GM23338 (cell line): ENCODE results near the gene ARSB. TPM values are rescaled to one million over a fixed set of nuclear protein-coding genes. Genes with fewer than 3 reads are reported as not detected.
A peak's percentile ranks its signal among the peaks of the same experiment; 100 is the strongest.

Experiments
- ATAC-seq: fragments of 200-7000 bp; cut with Tn5 transposase; 3 replicates; pipeline ENCODE4 v1.9.1; 2020
- DNase-seq: peaks from one replicate; pipeline ENCODE4 v3.0.0-alpha.2; 2015; ENCODE audit warnings: low spot score
- H2AFZ ChIP-seq: fragments of 200-600 bp; sonication (generic); 2 replicates; pipeline ENCODE4 v1.8.0; 2016; ENCODE audit warnings: antibody characterized with exemption, mild to moderate bottlenecking, moderate library complexity
- H3F3A ChIP-seq: fragments of 200-600 bp; sonication (generic); replicated peaks from 2 replicates; pipeline ENCODE4 v1.8.0; 2017; ENCODE audit warnings: antibody characterized with exemption, mixed run types, low read depth
- H3K27ac ChIP-seq: fragments of 200-600 bp; sonication (generic); 2 replicates; pipeline ENCODE4 v1.6.1; 2016; ENCODE audit warnings: low read depth
- H3K27me3 ChIP-seq: fragments of 200-600 bp; sonication (generic); 2 replicates; pipeline ENCODE4 v1.8.0; 2016; ENCODE audit warnings: mild to moderate bottlenecking, mixed run types, moderate library complexity; ENCODE audit not compliant: insufficient read depth
- H3K36me3 ChIP-seq: fragments of 200-600 bp; sonication (generic); 2 replicates; pipeline ENCODE4 v1.8.0; 2016; ENCODE audit warnings: mild to moderate bottlenecking; ENCODE audit not compliant: insufficient read depth
- H3K4me1 ChIP-seq: fragments of 200-600 bp; sonication (generic); 2 replicates; pipeline ENCODE4 v1.8.0; 2016; ENCODE audit warnings: mild to moderate bottlenecking, moderate library complexity; ENCODE audit not compliant: insufficient read depth
- H3K4me2 ChIP-seq: fragments of 200-600 bp; sonication (generic); 2 replicates; pipeline ENCODE4 v1.7.1; 2017; ENCODE audit warnings: mixed run types
- H3K4me3 ChIP-seq: fragments of 200-600 bp; sonication (generic); 2 replicates; pipeline ENCODE4 v1.6.1; 2016; ENCODE audit warnings: mixed run types
- H3K79me2 ChIP-seq: fragments of 200-600 bp; sonication (generic); replicated peaks from 2 replicates; pipeline ENCODE4 v1.8.0; 2017; ENCODE audit warnings: mild to moderate bottlenecking; ENCODE audit not compliant: insufficient read depth
- H3K9me2 ChIP-seq: fragments of 200-600 bp; sonication (generic); 2 replicates; pipeline ENCODE4 v1.8.0; 2017; ENCODE audit not compliant: insufficient read depth
- H4K20me1 ChIP-seq: fragments of 200-600 bp; sonication (generic); replicated peaks from 2 replicates; pipeline ENCODE4 v1.8.0; 2017; ENCODE audit warnings: mild to moderate bottlenecking; ENCODE audit not compliant: insufficient read depth
- H3K27ac Mint-ChIP-seq: 2 replicates; pipeline ENCODE4 v1.8.0; 2020; ENCODE audit warnings: inconsistent platforms, mild to moderate bottlenecking, moderate library complexity, mixed read lengths
- H3K27me3 Mint-ChIP-seq: 3 replicates; pipeline ENCODE4 v1.8.0; 2022; ENCODE audit warnings: low read depth, mild to moderate bottlenecking, moderate library complexity, mixed read lengths, inconsistent platforms; ENCODE audit not compliant: insufficient read depth, poor library complexity
- H3K36me3 Mint-ChIP-seq: 3 replicates; pipeline ENCODE4 v1.8.0; 2021; ENCODE audit warnings: low read depth, mild to moderate bottlenecking, inconsistent platforms, moderate library complexity, mixed read lengths
- H3K4me1 Mint-ChIP-seq: 3 replicates; pipeline ENCODE4 v1.8.0; 2020; ENCODE audit warnings: mild to moderate bottlenecking, inconsistent platforms, mixed read lengths
- H3K4me3 Mint-ChIP-seq: 3 replicates; pipeline ENCODE4 v1.8.0; 2021; ENCODE audit warnings: moderate library complexity, mild to moderate bottlenecking, inconsistent platforms, mixed read lengths
- H3K9me3 Mint-ChIP-seq: 3 replicates; pipeline ENCODE4 v1.8.0; 2020; ENCODE audit warnings: moderate library complexity, mild to moderate bottlenecking, inconsistent platforms, mixed read lengths
- EZH2 ChIP-seq: fragments of 200-600 bp; sonication (generic); IDR thresholded peaks from one replicate; pipeline ENCODE4 v1.8.0; 2017; ENCODE audit warnings: antibody characterized with exemption, mild to moderate bottlenecking, low read depth; ENCODE audit not compliant: unreplicated experiment
- EZH2phosphoT487 ChIP-seq: fragments of 200-600 bp; sonication (generic); IDR thresholded peaks from one replicate; pipeline ENCODE4 v1.8.1; 2018; ENCODE audit warnings: antibody characterized with exemption; ENCODE audit not compliant: unreplicated experiment
- JUNB ChIP-seq: IDR thresholded peaks from one replicate; pipeline ENCODE4 v1.6.1; 2016; ENCODE audit warnings: antibody characterized with exemption; ENCODE audit not compliant: unreplicated experiment
- POLR2AphosphoS5 ChIP-seq: IDR thresholded peaks from 2 replicates; pipeline ENCODE4 v1.6.1; 2016; ENCODE audit warnings: antibody characterized with exemption, low read depth
- ZNF114 ChIP-seq: fragments of 250-450 bp; sonication (Bioruptor Pico); IDR thresholded peaks from 2 replicates; pipeline ENCODE4 v1.5.0; 2020; ENCODE audit warnings: mild to moderate bottlenecking, moderate library complexity
- polyA plus RNA-seq: library from polyadenylated mRNA; unstranded; fragments of >200 nt; fragmentation: Nextera tagmentation; extraction: Ambion mirVana; gene quantifications from 2 replicates; pipeline ENCODE4 v1.2.1, GENCODE V29; 2016
- total RNA-seq: library from RNA; depleted of rRNA; stranded (reverse); fragments of >200 nt; shearing (Covaris generic); gene quantifications from 2 replicates; pipeline ENCODE4 v1.2.3, GENCODE V29; 2014
- TF ChIP-seq, protein P1 (sequence below): IDR thresholded peaks from one replicate; pipeline ENCODE4 v1.6.1; 2018; ENCODE audit warnings: antibody characterized with exemption; ENCODE audit not compliant: unreplicated experiment
- TF ChIP-seq, protein P2 (sequence below), 2 experiments: fragments of 200-600 bp in 1 of 2; sonication (generic) in 1 of 2; conservative IDR thresholded peaks; 2 replicates each; pipeline versions ENCODE4 v1.5.1 to v1.6.1; 2016 to 2017; ENCODE audit warnings: antibody characterized with exemption in 2 of 2, low read depth in 2 of 2, mild to moderate bottlenecking in 2 of 2, moderate library complexity in 1 of 2
- TF ChIP-seq, protein P3 (sequence below): IDR thresholded peaks from 2 replicates; pipeline ENCODE4 v1.6.1; 2016; ENCODE audit warnings: antibody characterized with exemption
- TF ChIP-seq, protein P4 (sequence below): fragments of 250-450 bp; sonication (Bioruptor Pico); IDR thresholded peaks from 2 replicates; pipeline ENCODE4 v1.5.0; 2020; ENCODE audit warnings: mild to moderate bottlenecking, moderate library complexity

ARSB gene
- total and polyA plus RNA-seq, 2 experiments from 2014 or later = 7.4 to 24.6 TPM

DNA sequence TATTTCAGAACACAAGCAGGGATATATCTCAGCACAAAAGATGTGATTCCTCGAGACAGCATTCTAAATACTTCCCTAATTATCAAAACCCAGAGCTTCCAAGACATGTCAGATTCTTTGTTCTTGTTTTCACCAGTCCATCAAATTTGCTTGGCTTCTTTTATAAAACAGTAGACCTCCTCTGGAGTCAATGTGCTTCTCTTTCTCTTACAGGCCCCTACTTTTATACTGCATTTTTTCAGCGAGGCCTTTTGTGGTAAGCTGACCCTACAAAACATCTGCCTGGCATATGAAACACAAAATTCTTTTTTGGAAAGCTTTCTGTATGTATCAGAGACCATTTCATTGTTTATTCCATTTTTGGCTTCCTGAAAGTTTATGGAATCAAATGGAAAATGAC lies 81.8 kb downstream of the ARSB start:
- TF ChIP-seq, protein P1, sequence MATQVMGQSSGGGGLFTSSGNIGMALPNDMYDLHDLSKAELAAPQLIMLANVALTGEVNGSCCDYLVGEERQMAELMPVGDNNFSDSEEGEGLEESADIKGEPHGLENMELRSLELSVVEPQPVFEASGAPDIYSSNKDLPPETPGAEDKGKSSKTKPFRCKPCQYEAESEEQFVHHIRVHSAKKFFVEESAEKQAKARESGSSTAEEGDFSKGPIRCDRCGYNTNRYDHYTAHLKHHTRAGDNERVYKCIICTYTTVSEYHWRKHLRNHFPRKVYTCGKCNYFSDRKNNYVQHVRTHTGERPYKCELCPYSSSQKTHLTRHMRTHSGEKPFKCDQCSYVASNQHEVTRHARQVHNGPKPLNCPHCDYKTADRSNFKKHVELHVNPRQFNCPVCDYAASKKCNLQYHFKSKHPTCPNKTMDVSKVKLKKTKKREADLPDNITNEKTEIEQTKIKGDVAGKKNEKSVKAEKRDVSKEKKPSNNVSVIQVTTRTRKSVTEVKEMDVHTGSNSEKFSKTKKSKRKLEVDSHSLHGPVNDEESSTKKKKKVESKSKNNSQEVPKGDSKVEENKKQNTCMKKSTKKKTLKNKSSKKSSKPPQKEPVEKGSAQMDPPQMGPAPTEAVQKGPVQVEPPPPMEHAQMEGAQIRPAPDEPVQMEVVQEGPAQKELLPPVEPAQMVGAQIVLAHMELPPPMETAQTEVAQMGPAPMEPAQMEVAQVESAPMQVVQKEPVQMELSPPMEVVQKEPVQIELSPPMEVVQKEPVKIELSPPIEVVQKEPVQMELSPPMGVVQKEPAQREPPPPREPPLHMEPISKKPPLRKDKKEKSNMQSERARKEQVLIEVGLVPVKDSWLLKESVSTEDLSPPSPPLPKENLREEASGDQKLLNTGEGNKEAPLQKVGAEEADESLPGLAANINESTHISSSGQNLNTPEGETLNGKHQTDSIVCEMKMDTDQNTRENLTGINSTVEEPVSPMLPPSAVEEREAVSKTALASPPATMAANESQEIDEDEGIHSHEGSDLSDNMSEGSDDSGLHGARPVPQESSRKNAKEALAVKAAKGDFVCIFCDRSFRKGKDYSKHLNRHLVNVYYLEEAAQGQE = no peak
- no peaks in the 10 kb centered on the region for H4K20me1 ChIP-seq
- no peaks in the 10 kb centered on the region for H3K36me3 ChIP-seq
- H3K36me3 Mint-ChIP-seq = no peaks in the 10 kb centered on the region
- H3K9me2 ChIP-seq = no peaks in the 10 kb centered on the region
- no peaks in the 10 kb centered on the region for H3K27me3 ChIP-seq
- no peaks in the 10 kb centered on the region for H3K9me3 Mint-ChIP-seq
- H3K27ac Mint-ChIP-seq = no peak overlapping the region
- H3K4me3 ChIP-seq = no peak overlapping the region
- no peak overlapping the region for H3K27ac ChIP-seq
- peaks cover 26% of the 10 kb centered on the region for H3K4me1 Mint-ChIP-seq
- H3K4me3 Mint-ChIP-seq = no peak overlapping the region
- H2AFZ ChIP-seq = no peak overlapping the region
- H3K79me2 ChIP-seq = no peaks in the 10 kb centered on the region
- ATAC-seq (no peak), DNase-seq (no peak)
- no peak overlapping the region for H3K4me2 ChIP-seq
- peaks cover 10% of the 10 kb centered on the region for H3K4me1 ChIP-seq
- H3K27me3 Mint-ChIP-seq = peaks cover 2% of the 10 kb centered on the region
- H3F3A ChIP-seq = no peaks in the 10 kb centered on the region

DNA sequence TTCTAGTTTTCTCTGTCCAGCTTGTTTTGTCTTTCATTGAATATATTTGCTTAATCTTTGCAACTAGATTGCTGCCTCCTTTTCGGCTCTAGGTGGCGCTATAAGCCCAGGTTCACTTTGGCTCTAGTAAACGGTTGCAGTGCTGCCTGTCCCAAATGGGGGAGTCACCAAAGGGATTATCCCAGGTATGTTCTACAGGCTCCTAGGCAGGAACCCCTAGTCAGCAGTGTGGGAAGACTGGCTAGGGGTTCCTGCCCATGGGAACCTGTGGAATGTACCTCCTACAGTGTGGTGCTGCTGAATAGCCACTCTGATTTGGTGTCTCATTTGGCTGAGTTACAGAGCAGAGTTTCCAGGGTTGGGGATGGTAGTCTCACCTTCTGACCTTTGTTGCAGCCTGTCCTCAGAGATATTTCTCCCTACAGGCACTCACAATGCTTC lies 85.2 kb downstream of the ARSB start:
- Mint-ChIP-seq H3K4me3 (no peak overlapping the region), H3K9me3 (no peaks in the 10 kb centered on the region), H3K36me3 (no peaks in the 10 kb centered on the region), H3K27ac (no peak overlapping the region), H3K27me3 (peaks cover 2% of the 10 kb centered on the region), H3K4me1 (peaks cover 5% of the 10 kb centered on the region; the same call in 2 of the 3 replicates)
- ATAC-seq = peak; percentile 100
- Histone ChIP-seq H3K36me3 (no peaks in the 10 kb centered on the region), H3K79me2 (no peaks in the 10 kb centered on the region), H3K4me2 (no peak overlapping the region), H3K27ac (no peak overlapping the region), H2AFZ (peak overlapping the region; percentile 28; the same call in 1 of the 2 replicates), H3K27me3 (no peaks in the 10 kb centered on the region), H3K4me1 (no peaks in the 10 kb centered on the region), H3K9me2 (no peaks in the 10 kb centered on the region), H3K4me3 (no peak overlapping the region), H3F3A (no peaks in the 10 kb centered on the region), H4K20me1 (no peaks in the 10 kb centered on the region)
- peak; percentile 91 for DNase-seq
- no peak for TF ChIP-seq JUNB
- TF ChIP-seq EZH2phosphoT487 = no peak
- TF ChIP-seq ZNF114 = no peak
- no peak for TF ChIP-seq EZH2
- no peak for TF ChIP-seq POLR2AphosphoS5
- TF ChIP-seq, protein P2, sequence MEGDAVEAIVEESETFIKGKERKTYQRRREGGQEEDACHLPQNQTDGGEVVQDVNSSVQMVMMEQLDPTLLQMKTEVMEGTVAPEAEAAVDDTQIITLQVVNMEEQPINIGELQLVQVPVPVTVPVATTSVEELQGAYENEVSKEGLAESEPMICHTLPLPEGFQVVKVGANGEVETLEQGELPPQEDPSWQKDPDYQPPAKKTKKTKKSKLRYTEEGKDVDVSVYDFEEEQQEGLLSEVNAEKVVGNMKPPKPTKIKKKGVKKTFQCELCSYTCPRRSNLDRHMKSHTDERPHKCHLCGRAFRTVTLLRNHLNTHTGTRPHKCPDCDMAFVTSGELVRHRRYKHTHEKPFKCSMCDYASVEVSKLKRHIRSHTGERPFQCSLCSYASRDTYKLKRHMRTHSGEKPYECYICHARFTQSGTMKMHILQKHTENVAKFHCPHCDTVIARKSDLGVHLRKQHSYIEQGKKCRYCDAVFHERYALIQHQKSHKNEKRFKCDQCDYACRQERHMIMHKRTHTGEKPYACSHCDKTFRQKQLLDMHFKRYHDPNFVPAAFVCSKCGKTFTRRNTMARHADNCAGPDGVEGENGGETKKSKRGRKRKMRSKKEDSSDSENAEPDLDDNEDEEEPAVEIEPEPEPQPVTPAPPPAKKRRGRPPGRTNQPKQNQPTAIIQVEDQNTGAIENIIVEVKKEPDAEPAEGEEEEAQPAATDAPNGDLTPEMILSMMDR (conservative IDR thresholded peaks at IDR 0.05; ENCODE audit: low read depth in 2 of 2) = peak; percentile 94 to 99
- TF ChIP-seq, protein P3, sequence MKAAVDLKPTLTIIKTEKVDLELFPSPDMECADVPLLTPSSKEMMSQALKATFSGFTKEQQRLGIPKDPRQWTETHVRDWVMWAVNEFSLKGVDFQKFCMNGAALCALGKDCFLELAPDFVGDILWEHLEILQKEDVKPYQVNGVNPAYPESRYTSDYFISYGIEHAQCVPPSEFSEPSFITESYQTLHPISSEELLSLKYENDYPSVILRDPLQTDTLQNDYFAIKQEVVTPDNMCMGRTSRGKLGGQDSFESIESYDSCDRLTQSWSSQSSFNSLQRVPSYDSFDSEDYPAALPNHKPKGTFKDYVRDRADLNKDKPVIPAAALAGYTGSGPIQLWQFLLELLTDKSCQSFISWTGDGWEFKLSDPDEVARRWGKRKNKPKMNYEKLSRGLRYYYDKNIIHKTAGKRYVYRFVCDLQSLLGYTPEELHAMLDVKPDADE = no peak
- TF ChIP-seq, protein P4, sequence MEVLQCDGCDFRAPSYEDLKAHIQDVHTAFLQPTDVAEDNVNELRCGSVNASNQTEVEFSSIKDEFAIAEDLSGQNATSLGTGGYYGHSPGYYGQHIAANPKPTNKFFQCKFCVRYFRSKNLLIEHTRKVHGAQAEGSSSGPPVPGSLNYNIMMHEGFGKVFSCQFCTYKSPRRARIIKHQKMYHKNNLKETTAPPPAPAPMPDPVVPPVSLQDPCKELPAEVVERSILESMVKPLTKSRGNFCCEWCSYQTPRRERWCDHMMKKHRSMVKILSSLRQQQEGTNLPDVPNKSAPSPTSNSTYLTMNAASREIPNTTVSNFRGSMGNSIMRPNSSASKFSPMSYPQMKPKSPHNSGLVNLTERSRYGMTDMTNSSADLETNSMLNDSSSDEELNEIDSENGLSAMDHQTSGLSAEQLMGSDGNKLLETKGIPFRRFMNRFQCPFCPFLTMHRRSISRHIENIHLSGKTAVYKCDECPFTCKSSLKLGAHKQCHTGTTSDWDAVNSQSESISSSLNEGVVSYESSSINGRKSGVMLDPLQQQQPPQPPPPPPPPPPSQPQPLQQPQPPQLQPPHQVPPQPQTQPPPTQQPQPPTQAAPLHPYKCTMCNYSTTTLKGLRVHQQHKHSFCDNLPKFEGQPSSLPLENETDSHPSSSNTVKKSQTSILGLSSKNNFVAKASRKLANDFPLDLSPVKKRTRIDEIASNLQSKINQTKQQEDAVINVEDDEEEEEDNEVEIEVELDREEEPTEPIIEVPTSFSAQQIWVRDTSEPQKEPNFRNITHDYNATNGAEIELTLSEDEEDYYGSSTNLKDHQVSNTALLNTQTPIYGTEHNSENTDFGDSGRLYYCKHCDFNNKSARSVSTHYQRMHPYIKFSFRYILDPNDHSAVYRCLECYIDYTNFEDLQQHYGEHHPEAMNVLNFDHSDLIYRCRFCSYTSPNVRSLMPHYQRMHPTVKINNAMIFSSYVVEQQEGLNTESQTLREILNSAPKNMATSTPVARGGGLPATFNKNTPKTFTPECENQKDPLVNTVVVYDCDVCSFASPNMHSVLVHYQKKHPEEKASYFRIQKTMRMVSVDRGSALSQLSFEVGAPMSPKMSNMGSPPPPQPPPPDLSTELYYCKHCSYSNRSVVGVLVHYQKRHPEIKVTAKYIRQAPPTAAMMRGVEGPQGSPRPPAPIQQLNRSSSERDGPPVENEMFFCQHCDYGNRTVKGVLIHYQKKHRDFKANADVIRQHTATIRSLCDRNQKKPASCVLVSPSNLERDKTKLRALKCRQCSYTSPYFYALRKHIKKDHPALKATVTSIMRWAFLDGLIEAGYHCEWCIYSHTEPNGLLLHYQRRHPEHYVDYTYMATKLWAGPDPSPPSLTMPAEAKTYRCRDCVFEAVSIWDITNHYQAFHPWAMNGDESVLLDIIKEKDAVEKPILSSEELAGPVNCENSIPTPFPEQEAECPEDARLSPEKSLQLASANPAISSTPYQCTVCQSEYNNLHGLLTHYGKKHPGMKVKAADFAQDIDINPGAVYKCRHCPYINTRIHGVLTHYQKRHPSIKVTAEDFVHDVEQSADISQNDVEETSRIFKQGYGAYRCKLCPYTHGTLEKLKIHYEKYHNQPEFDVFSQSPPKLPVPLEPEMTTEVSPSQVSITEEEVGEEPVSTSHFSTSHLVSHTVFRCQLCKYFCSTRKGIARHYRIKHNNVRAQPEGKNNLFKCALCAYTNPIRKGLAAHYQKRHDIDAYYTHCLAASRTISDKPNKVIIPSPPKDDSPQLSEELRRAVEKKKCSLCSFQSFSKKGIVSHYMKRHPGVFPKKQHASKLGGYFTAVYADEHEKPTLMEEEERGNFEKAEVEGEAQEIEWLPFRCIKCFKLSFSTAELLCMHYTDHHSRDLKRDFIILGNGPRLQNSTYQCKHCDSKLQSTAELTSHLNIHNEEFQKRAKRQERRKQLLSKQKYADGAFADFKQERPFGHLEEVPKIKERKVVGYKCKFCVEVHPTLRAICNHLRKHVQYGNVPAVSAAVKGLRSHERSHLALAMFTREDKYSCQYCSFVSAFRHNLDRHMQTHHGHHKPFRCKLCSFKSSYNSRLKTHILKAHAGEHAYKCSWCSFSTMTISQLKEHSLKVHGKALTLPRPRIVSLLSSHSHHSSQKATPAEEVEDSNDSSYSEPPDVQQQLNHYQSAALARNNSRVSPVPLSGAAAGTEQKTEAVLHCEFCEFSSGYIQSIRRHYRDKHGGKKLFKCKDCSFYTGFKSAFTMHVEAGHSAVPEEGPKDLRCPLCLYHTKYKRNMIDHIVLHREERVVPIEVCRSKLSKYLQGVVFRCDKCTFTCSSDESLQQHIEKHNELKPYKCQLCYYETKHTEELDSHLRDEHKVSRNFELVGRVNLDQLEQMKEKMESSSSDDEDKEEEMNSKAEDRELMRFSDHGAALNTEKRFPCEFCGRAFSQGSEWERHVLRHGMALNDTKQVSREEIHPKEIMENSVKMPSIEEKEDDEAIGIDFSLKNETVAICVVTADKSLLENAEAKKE (CRISPR knock-in tag) = 0 out of 2 replicates have a peak, but pooled peaks have one; percentile 7
